GM19438 (cell line): ENCODE data around the gene PSMB11.

Source experiments
- ATAC-seq: cut with Tn5 transposase; IDR thresholded peaks from one replicate; pipeline ENCODE4 v1.9.1; 2021; ENCODE audit warnings: low read depth; ENCODE audit not compliant: unreplicated experiment

Gene PSMB11

GRCh38 chr14:23076785-23077408 is 34.9 kb downstream of the PSMB11 start:
- no peak for ATAC-seq

GRCh38 chr14:23077962-23078361 is 36.0 kb downstream of the PSMB11 start:
- no peak for ATAC-seq

- no peak for ATAC-seq
Observed at GRCh38 chr14:23078692-23079116, 36.7 kb downstream of the PSMB11 start.

GRCh38 chr14:23079716-23080115 is 37.7 kb downstream of the PSMB11 start:
- no peak for ATAC-seq

GRCh38 chr14:23080474-23080873 is 38.5 kb downstream of the PSMB11 start:
- ATAC-seq: no peak

- ATAC-seq: no peak
Observed at GRCh38 chr14:23085458-23085857, 43.4 kb downstream of the PSMB11 start.

- ATAC-seq: no peak
Observed at GRCh38 chr14:23086565-23086964, 44.6 kb downstream of the PSMB11 start.

GRCh38 chr14:23089498-23090253 is 47.7 kb downstream of the PSMB11 start:
- ATAC-seq: no peak

- ATAC-seq: no peak
Observed at GRCh38 chr14:23090254-23090636, 48.2 kb downstream of the PSMB11 start.

GRCh38 chr14:23091294-23092225 is 49.5 kb downstream of the PSMB11 start:
- no peak for ATAC-seq

GRCh38 chr14:23093104-23093503 is 51.1 kb downstream of the PSMB11 start:
- ATAC-seq: no peak

- no peak for ATAC-seq
Observed at GRCh38 chr14:23093526-23093925, 51.5 kb downstream of the PSMB11 start.
